HEK293 (cell line): ENCODE measurements around the gene MDN1.

Source experiments
- CTCF ChIP-seq: fragments of 450-650 bp; formaldehyde crosslinking; IDR thresholded peaks from 2 replicates; pipeline ENCODE4 v1.5.1; 2016; ENCODE audit warnings: missing biosample characterization, missing genetic modification characterization
- ZNF341 ChIP-seq: fragments of 450-650 bp; formaldehyde crosslinking; IDR thresholded peaks from 2 replicates; pipeline ENCODE4; 2016; ENCODE audit warnings: low read depth, missing biosample characterization, missing genetic modification characterization
- ZNF426 ChIP-seq: fragments of 450-650 bp; formaldehyde crosslinking; IDR thresholded peaks from 2 replicates; pipeline ENCODE4 v1.5.1; 2017; ENCODE audit warnings: missing biosample characterization, missing genetic modification characterization, mild to moderate bottlenecking, inconsistent platforms, moderate library complexity
- ZNF529 ChIP-seq: fragments of 450-650 bp; formaldehyde crosslinking; IDR thresholded peaks from 2 replicates; pipeline ENCODE4 v1.5.1; 2017; ENCODE audit warnings: missing genetic modification characterization, missing biosample characterization; ENCODE audit not compliant: insufficient replicate concordance
- ZNF621 ChIP-seq: fragments of 450-650 bp; formaldehyde crosslinking; IDR thresholded peaks from 2 replicates; pipeline ENCODE4 v1.5.1; 2017; ENCODE audit warnings: missing biosample characterization, missing genetic modification characterization
- ZNF692 ChIP-seq: fragments of 450-650 bp; formaldehyde crosslinking; IDR thresholded peaks from 2 replicates; pipeline ENCODE4 v1.5.1; 2016; ENCODE audit warnings: missing biosample characterization, missing genetic modification characterization
- ZNF707 ChIP-seq: fragments of 450-650 bp; formaldehyde crosslinking; IDR thresholded peaks from 2 replicates; pipeline ENCODE4 v1.5.1; 2016; ENCODE audit warnings: missing biosample characterization, missing genetic modification characterization
- ZNF776 ChIP-seq: fragments of 450-650 bp; formaldehyde crosslinking; IDR thresholded peaks from 2 replicates; pipeline ENCODE4 v1.5.0; 2017; ENCODE audit warnings: missing biosample characterization, missing genetic modification characterization, borderline replicate concordance
- ZNF777 ChIP-seq: fragments of 450-650 bp; formaldehyde crosslinking; IDR thresholded peaks from 2 replicates; pipeline ENCODE4 v1.5.1; 2017; ENCODE audit warnings: missing biosample characterization, missing genetic modification characterization, borderline replicate concordance

- TF ChIP-seq ZNF777 (tag by site-specific recombination): no peak
- no peak for TF ChIP-seq CTCF
- no peak for TF ChIP-seq ZNF707 (tag by site-specific recombination)
- TF ChIP-seq ZNF621 (tag by site-specific recombination): no peak
- TF ChIP-seq ZNF426 (tag by site-specific recombination): no peak
- no peak for TF ChIP-seq ZNF776 (tag by site-specific recombination)
- no peak for TF ChIP-seq ZNF529 (tag by site-specific recombination)
- TF ChIP-seq ZNF692 (tag by site-specific recombination): no peak
- TF ChIP-seq ZNF341 (tag by site-specific recombination): no peak
Observed at GRCh38 chr6:89619567-89619966, 200.0 kb downstream of the MDN1 start.
